NCI-H2029 treated with DMSO at 0.1 percent for 48 hours (cell line): ENCODE measurements around the gene PNMA6F.
A peak's percentile ranks its signal among the peaks of the same experiment; 100 is the strongest.

Source experiments
- DNase-seq: peaks from one replicate; lab custom pipeline; 2025; lab: John Stamatoyannopoulos, UW

Gene PNMA6F

DNA sequence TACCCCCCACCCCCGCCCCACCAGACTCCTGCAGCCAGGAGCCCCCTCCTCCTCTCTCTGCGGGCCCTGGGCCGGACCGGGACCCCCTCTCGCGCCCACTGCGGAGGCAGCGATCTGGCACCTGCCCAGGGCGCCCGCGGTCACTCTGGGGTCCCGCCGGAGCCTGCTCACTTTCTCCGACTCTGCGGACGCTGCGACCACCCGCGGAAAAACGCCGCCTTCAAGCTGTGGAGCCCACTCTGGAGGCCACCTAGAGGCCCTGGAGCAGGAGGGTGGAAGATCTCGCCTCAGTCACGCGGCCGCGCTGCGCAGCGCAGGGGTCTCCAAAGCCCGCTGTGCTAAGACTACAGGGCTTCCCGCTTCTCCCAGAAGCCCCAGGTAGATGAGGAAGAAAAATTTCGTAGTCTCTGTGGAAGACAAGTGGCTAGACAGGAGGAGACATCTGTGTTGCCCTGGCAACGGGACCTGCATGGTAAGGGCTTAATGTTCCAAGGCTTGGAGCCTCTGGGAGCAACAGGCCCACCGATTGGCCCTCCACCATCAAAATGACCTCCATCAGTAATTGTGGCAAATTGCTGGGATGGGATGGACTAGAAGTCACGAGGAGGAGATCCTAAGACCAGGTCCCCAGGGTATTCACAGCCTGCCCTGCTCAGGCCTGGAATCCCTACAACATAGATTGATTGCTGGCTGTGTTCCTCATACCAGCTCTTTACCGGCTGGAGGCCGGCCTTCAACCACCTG lies at the start of gene PNMA6F:
Gene PNMA6F (minus strand): TSS at position 387 of the 744 bp plus-strand sequence. CDS start 1,093 bp downstream, outside the sequence.
- no peak for DNase-seq

DNA sequence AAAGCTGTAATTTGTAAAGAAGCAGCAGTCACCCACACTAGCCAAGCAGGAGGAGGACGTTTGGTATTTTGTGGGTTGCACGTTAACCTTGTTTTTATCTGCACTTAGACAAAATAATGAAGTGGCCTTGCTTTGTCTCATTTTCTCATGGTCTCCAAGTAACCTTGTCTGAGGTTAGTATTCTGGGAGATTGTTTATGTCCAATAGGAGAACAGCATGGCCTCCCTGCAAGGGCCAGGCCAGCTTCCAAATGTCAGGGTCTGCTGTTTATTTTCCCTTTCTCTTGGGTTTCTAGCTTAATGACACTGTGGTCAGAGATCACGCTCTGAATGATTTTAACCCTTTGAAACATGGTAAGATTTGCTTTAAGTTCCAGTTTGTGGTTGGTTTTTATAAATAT lies 49.7 kb upstream of the PNMA6F start:
- no peak for DNase-seq

GRCh38 chrX:153370293-153371055 lies 48.9 kb upstream of the PNMA6F start:
- DNase-seq, result no peak

DNA sequence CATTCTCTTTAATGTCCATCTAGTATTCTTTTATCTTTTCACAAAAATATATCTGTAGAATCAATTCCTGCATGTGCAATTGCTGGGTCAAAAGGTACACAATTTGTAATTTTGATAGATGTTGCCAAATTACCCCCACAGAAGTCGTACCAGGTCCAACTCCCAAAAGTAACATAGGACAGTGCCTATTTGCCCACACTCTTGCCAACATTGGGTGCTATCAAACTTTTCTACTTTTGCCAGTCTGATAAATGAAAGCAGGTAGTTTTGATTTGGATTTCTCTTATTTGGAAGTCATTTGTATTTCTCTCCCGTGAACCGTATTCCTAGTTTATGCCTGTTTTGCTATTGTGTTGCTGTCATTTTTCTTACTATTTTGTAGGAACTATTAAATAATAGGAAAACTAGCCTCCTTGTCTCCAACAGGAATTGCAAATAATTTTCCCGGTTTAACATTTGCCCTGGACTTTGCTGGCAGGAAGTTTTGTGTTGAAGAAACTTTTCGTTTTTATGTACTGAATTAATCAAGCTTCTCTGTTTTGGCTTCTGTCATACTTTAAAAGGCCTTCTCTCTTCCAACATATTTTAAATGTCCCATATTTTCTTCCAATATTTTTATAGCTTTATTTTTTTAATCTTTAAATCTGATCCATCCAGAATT lies 45.4 kb upstream of the PNMA6F start:
- DNase-seq, result no peak

DNA sequence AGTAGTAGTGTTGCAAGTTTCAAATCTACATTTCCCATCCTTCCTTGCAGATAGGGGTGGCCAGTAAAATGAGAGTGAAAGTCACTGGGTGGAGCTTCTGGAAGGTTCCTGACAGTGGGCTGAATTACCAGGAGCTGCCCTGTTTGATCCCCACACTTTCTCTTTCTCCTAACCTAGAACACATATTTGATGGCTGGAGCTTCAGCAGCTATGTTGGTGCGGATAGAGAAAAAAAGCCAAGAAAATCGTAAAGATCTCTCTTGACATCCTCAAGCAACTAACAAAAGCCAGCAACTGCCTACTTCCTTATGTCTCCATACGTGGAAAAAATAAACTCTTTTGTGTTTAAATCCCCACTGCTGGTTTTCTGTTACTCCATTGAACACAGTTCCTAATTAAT lies 44.6 kb upstream of the PNMA6F start:
- DNase-seq, result no peak

DNA sequence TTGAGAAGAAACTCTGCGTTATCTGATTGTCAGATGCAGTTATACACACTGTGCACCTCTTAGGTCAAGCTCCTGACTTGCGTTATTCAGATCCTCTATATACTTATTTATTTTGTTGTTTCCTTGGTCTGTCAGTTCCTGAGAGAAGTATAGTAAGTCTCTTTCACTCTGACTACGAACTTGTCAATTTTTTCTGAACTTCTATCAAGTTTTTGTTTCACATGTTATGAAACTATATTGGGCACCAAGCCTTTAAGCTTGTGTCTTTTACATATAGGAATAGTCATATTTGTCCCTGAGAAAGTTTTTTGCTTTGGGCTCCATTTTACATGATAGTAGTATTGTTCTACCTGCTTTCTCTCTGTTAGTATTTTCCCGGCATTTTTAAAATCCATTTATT lies 44.1 kb upstream of the PNMA6F start:
- DNase-seq, result no peak

GRCh38 chrX:153361781-153362397 lies 40.3 kb upstream of the PNMA6F start:
- no peak for DNase-seq

DNA sequence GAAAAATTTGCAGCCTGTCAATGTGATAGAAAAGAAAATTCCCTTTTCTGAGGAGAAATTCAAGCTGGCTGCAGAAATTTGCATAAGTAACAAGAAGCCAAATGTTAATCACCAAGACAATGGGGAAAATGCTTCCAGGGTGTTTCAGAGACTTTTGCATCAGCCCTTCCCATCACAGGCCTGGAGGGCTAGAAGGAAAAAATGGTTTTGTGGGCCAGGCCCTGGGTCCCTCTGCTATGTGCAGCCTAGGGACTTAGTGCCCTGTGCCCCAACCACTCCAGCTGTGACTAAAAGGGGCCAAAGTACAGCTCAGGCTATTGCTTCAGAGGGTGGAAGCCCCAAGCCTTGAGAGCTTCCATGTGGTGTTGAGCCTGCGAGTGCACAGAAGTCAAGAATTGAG lies 36.3 kb upstream of the PNMA6F start:
- DNase-seq, result no peak

DNA sequence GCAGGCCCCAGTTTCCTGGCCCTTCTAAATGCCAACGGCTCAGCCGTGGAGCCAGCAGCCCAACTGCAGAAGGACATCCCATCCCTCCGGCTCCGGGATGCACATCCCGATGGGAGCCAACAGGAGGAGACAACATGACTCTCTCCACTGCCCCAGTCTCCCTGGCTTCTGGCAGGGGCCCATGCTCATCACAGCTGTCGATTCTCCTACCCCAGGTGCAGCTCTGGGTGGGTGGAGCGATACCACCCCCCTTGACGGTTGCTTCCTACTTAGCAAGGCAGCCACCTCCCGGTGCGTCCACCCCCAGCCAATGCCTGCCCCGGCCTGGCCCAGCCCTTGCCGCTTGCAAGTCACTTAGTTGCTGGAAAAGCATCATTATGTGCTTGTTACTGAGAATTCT lies 31.8 kb upstream of the PNMA6F start:
- DNase-seq, result no peak

GRCh38 chrX:153352858-153353257 lies 31.3 kb upstream of the PNMA6F start:
- DNase-seq, result no peak

DNA sequence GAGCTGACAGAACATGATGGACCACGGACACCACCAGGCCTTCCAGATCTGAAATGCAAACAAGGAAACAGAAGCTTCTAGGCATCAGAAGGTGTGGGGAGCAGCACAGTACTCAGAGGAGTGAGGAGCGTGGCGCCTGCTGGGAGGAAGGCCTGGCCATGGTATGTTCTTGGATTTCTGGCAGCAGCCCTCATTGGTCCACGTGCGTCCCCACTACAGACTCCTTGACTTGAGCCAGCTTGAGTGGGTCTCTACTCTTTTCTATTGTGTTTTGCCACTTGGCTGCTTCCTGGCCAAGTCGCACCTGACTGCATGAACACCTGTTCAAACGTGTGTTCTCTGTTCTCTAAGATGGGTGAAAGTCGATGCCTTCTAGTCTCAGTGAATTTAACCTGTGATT lies 30.4 kb upstream of the PNMA6F start:
- DNase-seq, result peak; percentile 68

GRCh38 chrX:153349952-153350351 lies 28.4 kb upstream of the PNMA6F start:
- DNase-seq, result no peak

GRCh38 chrX:153348421-153348820 lies 26.9 kb upstream of the PNMA6F start:
- DNase-seq, result no peak

- no peak for DNase-seq
Measured at GRCh38 chrX:153347530-153347929, 26.0 kb upstream of the PNMA6F start.

- DNase-seq, result no peak
Measured at GRCh38 chrX:153343674-153344073, 22.1 kb upstream of the PNMA6F start.

DNA sequence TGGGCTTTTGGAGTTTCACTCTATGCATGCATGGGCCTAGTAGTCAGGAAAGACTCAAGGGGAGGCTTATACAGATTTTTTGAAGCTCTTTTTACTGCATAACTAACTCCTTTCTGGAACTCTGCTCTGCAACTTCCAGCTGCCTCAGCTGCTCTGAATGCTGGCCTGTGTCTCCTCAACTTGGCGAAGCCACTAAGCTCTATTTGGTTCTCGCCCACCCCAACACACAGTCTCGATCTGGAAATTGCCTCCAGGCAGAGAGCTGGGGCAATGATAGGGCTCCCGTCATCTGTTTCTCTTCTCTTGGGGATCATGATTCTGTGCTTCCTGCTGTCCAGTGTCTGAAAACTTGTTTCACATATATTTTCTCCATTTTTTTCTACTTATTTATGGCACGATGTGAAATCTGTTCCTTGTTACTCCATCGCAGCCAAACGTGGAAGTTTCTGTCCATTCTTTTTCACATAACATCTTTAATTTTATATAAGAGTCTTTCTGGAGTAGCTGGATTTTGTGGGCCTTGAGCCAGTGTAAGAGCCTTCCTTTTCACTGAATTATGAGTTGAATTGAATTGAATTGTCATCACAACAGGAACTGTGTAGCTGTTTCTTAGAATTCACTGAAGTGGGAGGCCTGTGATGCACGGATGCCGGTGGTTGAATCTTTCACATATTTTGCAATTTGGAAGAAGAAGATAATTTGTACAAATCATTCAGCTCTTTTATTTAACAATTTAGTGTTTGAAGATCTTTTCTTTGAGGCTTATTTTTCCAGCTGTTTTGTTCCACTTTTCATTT lies 21.4 kb upstream of the PNMA6F start:
- DNase-seq, result no peak

GRCh38 chrX:153340111-153340510 lies 18.5 kb upstream of the PNMA6F start:
- no peak for DNase-seq

DNA sequence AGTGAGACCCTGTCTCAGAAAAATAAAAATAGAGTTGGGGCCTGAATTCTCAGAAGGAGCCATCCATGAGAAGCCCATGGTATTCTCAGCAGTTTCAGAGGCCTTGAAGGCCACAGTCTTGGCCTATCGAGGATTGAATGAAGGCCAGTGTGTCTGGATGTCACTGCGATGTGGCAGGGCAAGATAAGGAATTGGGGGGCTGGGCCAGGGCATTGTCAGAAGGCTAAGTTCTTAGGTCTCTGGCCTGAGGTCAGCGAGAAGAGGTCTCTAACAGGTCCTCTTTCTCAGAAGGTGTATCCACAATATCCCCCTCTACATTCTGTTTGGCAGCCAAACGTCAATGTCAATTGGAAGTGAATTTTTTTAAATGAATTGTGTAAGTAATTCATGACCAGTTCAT lies 18.1 kb upstream of the PNMA6F start:
- no peak for DNase-seq

DNA sequence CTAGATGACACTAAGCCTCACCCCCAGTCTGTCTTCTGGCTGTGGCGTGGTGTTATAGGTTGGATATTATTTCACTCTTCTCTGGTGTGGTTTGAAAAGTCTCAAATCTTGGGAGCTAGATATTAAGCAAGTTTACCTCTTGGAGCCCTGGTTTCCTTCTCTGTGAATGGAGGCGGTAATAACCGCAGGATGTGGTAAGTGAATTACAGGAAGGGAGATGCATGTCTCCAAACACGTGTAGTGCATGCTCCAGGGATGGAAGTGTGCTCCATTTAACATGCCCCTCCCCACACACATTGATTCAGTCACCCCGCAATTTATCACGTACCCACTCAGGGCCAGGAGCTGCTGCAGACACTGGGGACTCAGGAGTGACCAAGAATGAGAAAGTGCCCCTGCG lies 17.3 kb upstream of the PNMA6F start:
- DNase-seq, result no peak

DNA sequence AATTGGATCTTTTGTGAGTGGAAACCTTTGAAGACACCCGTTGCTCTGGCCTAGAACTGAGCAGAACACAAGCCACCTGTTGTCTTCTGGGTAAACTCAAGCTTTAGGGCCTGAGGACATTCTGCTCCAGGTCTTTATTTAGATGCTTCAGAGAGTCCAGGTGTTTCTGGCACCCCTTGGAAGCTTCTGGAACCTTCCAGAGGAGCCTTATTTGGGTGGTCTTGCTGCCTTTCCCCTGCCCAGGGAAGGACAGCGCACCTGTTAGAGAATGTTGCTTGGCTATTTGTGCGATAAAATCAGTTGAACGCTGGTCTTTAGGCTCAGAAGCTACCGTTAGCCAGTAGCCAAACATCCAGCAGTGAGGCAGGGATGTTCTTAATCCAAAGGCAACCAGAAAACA lies 15.4 kb upstream of the PNMA6F start:
- no peak for DNase-seq

GRCh38 chrX:153336121-153336894 lies 14.7 kb upstream of the PNMA6F start:
- DNase-seq, result no peak
